GM23248 (cell line): ENCODE results near the gene RNF225.

Source experiments
- EZH2 ChIP-seq: fragments of 200-600 bp; sonication (generic); IDR thresholded peaks from 2 replicates; pipeline ENCODE4 v1.6.1; 2018; ENCODE audit warnings: antibody characterized with exemption, mild to moderate bottlenecking; ENCODE audit not compliant: insufficient read depth, poor library complexity, severe bottlenecking
- EZH2phosphoT487 ChIP-seq: fragments of 200-600 bp; sonication (generic); IDR thresholded peaks from 2 replicates; pipeline ENCODE4 v1.6.1; 2018; ENCODE audit warnings: antibody characterized with exemption, moderate library complexity, mild to moderate bottlenecking, low read depth; ENCODE audit not compliant: insufficient read depth

- TF ChIP-seq EZH2phosphoT487 (no peak), EZH2 (no peak)
These were observed 12.9 kb downstream of the RNF225 start, which contains the start of gene ZNF584 for GRCh38 chr19:58408152-58409009.
